ENCODE data around the gene DLG2. TPM values are rescaled to one million over a fixed set of nuclear protein-coding genes. Genes with fewer than 3 reads are reported as not detected.

Gene DLG2
- total RNA-seq, 4 donors from 2014 or later, result 37.9 to 71.5 (median 44.9) TPM

DNA sequence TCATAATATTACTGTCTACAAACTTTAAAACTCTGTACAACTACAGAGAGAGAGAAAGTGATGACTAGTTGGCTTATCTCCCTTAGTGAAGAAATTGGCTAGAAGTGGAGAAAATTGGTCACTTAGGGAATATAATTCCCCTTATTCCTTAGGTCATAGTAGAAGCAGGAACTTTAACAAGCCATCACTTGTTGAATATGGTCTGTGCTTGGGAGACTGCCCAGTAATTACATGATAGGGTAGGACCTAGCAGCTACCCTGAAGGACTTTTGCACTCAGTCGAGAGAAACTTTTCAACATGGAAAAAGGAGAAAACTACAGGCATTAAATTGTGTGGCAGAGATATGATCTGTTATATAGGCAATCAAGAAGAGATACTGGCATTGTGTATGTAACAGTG, 1764.5 kb downstream of the DLG2 start:
- H3K4me1 ChIP-seq, result no peaks in the 10 kb centered on the region
- 51% methylated on average over 1 of the region's 1 CpG for WGBS
- no peaks in the 10 kb centered on the region for H3K36me3 ChIP-seq
- peaks cover 4% of the 10 kb centered on the region for H3K9me3 ChIP-seq
- no peaks in the 10 kb centered on the region for H3K27me3 ChIP-seq
- H3K4me3 ChIP-seq, result no peak overlapping the region
- no peak for TF ChIP-seq CTCF (IDR thresholded peaks at IDR 0.05)
- TF ChIP-seq POLR2AphosphoS5 (IDR thresholded peaks at IDR 0.05), result no peak
- no peak for TF ChIP-seq EP300 (IDR thresholded peaks at IDR 0.05)
- TF ChIP-seq POLR2A (IDR thresholded peaks at IDR 0.05), result no peak
- H3K27ac ChIP-seq, result no peak overlapping the region
- no peak for DNase-seq (ENCODE audit: low spot score in 2 of 2)

GRCh38 chr11:83862033-83862432, 1765.1 kb downstream of the DLG2 start:
- Histone ChIP-seq H3K4me3 (no peak overlapping the region), H3K4me1 (no peaks in the 10 kb centered on the region), H3K27me3 (no peaks in the 10 kb centered on the region), H3K9me3 (peaks cover 4% of the 10 kb centered on the region), H3K36me3 (no peaks in the 10 kb centered on the region), H3K27ac (no peak overlapping the region)
- no peak for DNase-seq (ENCODE audit: low spot score in 2 of 2)
- 74% methylated on average over 3 of the region's 3 CpGs for WGBS
- TF ChIP-seq EP300 (IDR thresholded peaks at IDR 0.05) (no peak), POLR2AphosphoS5 (IDR thresholded peaks at IDR 0.05) (no peak), POLR2A (IDR thresholded peaks at IDR 0.05) (no peak), CTCF (IDR thresholded peaks at IDR 0.05) (no peak)

- WGBS, result 75% methylated on average over 1 of the region's 1 CpG
Observed at GRCh38 chr11:83858694-83859093, 1768.5 kb downstream of the DLG2 start.

DNA sequence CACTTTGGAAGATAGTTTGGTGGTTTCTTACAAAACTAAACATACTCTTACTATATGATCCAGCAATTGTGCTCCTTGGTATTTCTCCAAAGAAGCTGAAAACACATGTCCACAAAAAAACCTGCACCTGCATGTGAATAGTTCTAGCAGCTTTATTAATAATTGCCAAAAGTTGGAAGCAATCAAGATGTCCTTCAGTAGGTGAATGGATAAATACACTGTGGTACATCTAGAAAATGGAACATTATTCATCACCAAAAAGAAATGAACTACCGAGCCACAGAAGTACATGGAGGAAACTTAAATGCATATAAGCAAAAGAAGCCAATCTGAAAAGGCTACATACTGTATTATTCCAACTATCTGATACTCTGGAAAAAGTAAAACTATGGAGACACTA, 1771.9 kb downstream of the DLG2 start:
- Histone ChIP-seq H3K4me3 (no peak overlapping the region), H3K4me1 (no peaks in the 10 kb centered on the region), H3K27ac (no peak overlapping the region), H3K9me3 (peaks cover 4% of the 10 kb centered on the region), H3K36me3 (no peaks in the 10 kb centered on the region), H3K27me3 (no peaks in the 10 kb centered on the region)
- 97% methylated on average over 1 of the region's 1 CpG for WGBS
- no peak for DNase-seq (ENCODE audit: low spot score in 2 of 2)
- TF ChIP-seq CTCF (IDR thresholded peaks at IDR 0.05) (no peak), EP300 (IDR thresholded peaks at IDR 0.05) (no peak), POLR2A (IDR thresholded peaks at IDR 0.05) (no peak)

More at GRCh38 chr11:83858694-83859093, 1768.5 kb downstream of the DLG2 start:
- Histone ChIP-seq H3K27me3 (no peaks in the 10 kb centered on the region), H3K36me3 (no peaks in the 10 kb centered on the region), H3K9me3 (peaks cover 4% of the 10 kb centered on the region), H3K27ac (no peak overlapping the region), H3K4me3 (no peak overlapping the region), H3K4me1 (no peaks in the 10 kb centered on the region)
- TF ChIP-seq POLR2A (IDR thresholded peaks at IDR 0.05) (no peak), EP300 (IDR thresholded peaks at IDR 0.05) (no peak), POLR2AphosphoS5 (IDR thresholded peaks at IDR 0.05) (no peak), CTCF (IDR thresholded peaks at IDR 0.05) (no peak)
- no peak for DNase-seq (ENCODE audit: low spot score in 2 of 2)

DNA sequence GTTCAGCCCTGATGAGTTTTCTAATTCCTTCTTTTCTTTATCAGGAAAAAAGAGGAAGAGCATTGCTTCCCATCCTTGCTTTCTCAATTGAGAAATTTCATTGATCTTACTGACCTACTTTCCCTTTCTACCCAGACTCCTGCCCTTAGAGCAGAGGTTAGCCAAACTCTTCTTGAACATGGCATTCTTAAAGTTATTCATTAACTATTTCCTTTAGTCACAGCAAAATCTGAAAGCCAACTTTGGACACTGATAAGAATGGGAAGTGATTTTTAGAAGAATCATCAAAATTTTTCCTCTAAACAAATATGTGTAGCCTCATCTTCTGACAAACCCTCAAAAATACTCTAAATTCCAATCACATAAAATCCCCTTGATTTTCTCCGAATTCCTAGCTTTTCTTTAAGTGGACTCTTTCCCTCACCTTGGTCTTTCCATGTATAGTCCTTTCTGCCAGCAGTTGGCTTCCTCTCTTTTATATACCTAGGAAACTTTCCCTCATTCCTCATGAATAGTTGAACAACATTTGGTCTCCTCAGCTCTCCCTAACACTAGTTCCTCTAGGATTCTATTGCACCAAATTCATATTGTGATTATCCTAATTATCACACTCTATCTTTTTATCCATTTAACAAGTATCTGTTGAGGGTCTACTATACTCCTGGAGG, 1774.2 kb downstream of the DLG2 start:
- TF ChIP-seq EP300 (IDR thresholded peaks at IDR 0.05) (no peak), POLR2AphosphoS5 (IDR thresholded peaks at IDR 0.05) (no peak), CTCF (IDR thresholded peaks at IDR 0.05) (no peak)
- no peak for DNase-seq (ENCODE audit: low spot score in 2 of 2)
- H3K9me3 ChIP-seq, result no peaks in the 10 kb centered on the region
- H3K4me1 ChIP-seq, result no peaks in the 10 kb centered on the region
- no peaks in the 10 kb centered on the region for H3K27me3 ChIP-seq
- no peaks in the 10 kb centered on the region for H3K36me3 ChIP-seq
- 84% methylated on average over 1 of the region's 1 CpG for WGBS
- no peak overlapping the region for H3K27ac ChIP-seq
- H3K4me3 ChIP-seq, result no peak overlapping the region

All from suprapubic skin (tissue), 4 donors.